ENCODE data around the gene NKTR.
"Not testable (repeated sequence)": the region's sequence is repeated elsewhere in the genome, so short reads cannot be mapped to it uniquely, and the experiment has no call there.

Gene NKTR

DNA sequence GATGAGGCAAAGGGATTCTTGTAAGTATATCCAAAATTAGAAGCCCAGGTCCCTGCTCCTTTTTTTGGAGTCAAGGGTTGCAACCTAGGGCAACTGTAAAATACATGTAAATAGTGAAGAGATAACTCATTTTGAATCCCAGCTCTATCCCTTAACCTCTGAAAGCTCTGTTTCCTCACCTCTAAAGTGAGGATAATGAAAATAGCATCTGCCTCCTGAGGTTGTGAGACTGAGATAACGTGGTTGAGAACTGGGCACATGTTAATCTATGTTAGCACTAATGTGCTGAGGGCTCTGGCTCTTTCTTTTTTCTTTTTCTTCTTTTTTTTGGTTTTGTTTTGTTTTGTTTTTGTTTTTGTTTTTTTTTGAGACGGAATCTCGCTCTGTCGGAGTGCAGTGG lies 4.8 kb upstream of the NKTR start:
- no peak for DNase-seq (ENCODE audit: low spot score)

DNA sequence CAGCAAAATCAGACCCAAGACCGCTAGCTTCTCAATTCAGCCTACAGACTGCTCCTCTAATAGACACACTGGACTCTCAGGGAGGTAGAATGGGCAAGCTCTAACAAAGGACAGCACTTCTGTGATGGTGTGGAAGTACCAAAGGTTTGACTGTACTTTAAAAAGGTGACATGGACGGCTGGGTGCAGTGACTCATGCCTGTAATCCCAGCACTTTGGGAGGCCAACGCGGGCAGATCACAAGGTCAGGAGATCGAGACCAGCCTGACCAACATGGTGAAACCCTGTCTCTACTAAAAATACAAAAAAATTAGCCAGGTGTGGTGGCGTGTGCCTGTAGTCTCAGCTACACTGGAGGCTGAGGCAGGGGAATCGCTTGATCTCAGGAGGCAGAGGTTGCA lies 3.4 kb upstream of the NKTR start:
- not testable (repeated sequence) for DNase-seq (ENCODE audit: low spot score)

DNA sequence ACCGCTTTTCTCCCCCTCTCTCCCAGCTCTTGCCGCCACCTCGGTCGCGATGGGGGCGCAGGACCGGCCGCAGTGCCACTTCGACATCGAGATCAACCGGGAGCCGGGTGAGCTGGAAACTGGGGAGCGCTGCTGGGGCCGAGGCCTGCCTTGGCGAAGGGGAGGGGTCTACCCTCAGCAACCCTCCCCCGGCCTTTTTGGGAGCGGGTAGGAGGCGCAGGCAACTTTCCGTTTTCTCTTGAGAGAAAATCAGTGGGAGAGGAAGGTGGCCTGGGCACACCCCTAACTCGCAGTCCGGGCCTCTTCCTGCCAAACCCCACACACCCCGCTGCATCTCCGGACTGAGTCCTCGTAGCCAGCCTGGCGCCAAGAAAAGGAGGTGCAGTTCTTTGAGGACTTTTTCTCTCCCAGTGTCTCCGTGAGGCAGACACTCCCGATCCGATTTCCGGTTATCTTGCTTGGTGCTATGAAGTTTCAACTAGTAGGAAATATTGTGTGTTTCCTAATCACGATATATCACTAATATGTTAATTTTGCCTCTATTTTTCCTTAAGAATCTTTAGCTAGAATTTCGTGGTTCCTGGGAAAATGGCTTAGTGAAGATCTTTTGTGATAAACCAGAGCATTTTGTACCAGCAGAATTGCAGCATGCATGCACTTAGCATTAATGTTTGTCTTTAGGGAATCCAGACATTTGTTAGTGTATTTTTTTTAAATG lies 631 bp downstream of the NKTR start:
- DNase-seq (ENCODE audit: low spot score) = no peak

DNA sequence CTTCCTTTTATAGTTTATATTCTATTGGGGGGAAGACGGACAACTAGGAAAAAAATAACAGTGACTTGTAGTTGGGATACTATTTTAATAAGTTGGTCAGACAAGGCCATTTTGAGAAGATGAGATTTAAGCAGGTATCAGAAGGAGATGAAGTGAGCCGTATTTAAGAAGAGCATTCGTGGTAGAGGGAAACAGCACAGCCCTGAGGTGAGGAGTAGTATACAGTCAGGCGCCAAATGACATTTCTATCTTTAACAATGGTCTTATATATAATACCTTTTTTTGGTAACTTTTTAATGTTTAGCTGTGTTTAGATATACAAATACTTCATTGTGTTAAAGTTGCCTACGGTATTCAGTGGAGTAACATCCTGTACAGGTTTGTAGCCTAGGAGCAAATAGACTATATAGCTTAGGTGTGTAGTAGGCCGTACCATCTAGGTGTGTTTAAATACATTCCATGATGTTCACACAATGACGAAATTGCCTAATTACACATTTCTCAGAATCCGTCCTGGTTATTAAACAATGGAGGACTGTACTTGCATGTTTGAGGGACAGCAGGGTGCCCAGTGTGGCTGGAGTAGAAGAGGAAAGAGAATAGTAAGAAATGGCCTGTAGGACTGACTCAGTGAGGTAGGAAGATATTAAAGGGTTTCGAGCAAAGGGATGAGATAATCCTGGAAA lies 1.6 kb downstream of the NKTR start:
- no peak for DNase-seq (ENCODE audit: low spot score)

DNA sequence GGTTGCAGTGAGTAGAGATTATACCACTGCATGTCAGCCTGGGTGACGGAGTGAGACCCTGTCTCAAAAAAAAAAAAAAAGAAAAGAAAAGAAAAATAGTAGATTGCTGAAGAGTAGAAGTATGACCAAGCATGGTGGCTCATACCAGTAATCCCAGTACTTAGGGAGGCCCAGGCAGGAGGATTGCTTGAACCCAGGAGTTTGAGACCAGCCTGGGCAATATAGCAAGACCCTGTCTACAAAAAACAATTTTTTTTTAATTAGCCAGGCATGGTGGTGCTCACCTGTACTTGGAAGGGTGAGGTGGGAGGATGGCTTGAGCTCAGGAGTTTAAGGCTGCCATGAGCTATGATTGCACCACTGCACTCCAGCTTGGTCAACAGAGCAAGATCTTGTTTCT lies 2.5 kb downstream of the NKTR start:
- no peak for DNase-seq (ENCODE audit: low spot score)

DNA sequence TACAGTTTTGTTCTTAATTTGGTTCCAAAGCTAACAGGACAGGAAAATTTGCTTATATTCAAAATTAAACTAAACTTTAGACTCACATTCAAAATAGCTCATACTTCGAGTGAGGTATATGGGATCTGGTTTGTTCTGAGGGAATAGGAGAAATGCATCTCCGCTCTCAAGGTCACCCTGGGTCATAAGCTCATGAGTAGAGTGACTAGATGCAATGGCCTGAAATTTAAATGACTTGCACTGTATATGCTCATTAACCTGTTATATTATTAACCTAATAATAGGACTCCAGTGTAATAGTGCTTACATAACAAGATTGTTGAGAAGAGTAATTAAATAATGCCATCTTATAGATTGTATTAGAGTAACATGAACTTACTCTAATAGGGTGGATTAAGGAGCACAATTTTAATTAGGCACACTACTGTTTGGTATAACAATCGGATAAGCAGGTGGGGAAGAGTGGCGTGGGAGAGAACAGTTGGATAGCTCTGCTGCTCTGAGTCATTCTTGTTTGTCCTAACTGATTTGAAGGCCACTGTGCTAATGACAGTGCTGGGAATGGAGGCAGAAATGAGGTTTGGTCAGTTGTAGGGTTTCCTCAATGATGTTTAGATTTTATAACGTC lies 5.2 kb downstream of the NKTR start:
- DNase-seq (ENCODE audit: low spot score) = no peak

DNA sequence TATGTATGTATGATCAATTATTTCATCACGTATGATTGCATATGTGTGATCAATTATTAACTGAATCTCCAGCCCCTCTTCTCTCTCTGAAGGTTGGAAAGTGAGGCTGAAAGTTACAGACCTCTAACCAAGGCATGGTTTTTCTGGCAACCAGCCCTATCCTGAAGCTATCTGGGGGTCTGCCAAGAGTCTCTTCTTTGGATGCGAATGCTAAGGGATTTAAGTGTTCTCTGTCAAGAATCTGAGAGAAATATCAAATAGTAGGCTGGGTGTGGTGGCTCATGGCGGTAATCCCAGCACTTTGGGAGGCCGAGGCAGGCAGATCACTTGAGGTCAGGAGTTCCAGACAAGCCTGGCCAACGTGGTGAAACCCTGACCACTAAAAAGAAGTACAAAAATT lies 8.1 kb downstream of the NKTR start:
- no peak for DNase-seq (ENCODE audit: low spot score)

- no peak for DNase-seq (ENCODE audit: low spot score)
These were observed 10.5 kb downstream of the NKTR start for GRCh38 chr3:42610976-42611375.

- no peak for DNase-seq (ENCODE audit: low spot score)
These were observed 11.7 kb downstream of the NKTR start for GRCh38 chr3:42612217-42612616.

- no peak for DNase-seq (ENCODE audit: low spot score)
These were observed 12.4 kb downstream of the NKTR start for GRCh38 chr3:42612928-42613327.

- DNase-seq (ENCODE audit: low spot score) = no peak
These were observed 13.0 kb downstream of the NKTR start for GRCh38 chr3:42613462-42613861.

- no peak for DNase-seq (ENCODE audit: low spot score)
These were observed 31.1 kb downstream of the NKTR start for GRCh38 chr3:42631620-42632019.

- DNase-seq (ENCODE audit: low spot score) = no peak
These were observed 31.7 kb downstream of the NKTR start for GRCh38 chr3:42632146-42632545.

DNA sequence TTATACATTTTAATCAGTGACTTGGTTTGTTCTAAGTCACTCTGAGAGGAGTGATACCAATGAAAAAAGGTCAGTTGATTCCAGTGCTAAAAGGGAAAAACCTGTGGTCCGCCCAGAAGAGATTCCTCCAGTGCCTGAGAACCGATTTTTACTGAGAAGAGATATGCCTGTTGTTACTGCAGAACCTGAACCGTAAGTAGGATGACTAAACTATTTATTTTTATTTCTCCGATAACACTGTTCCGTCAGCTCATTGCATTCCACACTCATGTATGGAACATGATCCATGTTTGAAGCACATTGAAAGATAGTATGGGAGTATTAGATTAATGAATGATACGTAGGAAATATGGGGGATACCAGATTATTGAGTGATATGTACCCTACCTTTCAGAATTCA lies 33.1 kb downstream of the NKTR start:
- no peak for DNase-seq (ENCODE audit: low spot score)

DNA sequence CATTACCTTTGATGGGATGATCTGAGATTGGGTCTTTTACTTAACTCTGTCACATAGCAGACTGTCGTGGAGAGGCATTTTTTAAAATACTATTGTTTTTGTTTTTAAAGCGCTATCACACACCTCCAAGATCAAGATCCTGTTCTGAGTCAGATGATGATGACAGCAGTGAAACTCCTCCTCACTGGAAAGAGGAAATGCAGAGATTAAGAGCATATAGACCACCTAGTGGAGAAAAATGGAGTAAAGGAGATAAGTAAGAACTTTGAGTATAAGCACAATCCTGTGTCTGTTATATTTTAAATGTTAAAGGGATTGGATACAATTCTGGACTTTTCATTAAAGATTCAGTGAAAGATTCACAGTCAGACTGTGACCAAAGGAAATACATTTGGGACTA lies 34.6 kb downstream of the NKTR start:
- no peak for DNase-seq (ENCODE audit: low spot score)

DNA sequence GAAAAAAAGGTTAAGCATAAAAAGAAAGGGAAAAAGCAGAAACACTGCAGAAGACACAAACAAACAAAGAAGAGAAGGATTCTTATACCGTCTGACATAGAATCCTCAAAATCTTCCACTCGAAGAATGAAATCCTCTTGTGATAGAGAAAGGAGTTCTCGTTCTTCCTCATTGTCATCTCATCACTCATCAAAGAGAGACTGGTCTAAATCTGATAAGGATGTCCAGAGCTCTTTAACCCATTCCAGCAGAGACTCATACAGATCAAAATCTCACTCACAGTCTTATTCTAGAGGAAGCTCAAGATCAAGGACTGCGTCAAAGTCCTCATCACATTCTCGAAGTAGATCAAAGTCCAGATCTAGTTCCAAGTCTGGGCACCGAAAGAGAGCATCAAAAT lies 36.5 kb downstream of the NKTR start:
- no peak for DNase-seq (ENCODE audit: low spot score)

DNA sequence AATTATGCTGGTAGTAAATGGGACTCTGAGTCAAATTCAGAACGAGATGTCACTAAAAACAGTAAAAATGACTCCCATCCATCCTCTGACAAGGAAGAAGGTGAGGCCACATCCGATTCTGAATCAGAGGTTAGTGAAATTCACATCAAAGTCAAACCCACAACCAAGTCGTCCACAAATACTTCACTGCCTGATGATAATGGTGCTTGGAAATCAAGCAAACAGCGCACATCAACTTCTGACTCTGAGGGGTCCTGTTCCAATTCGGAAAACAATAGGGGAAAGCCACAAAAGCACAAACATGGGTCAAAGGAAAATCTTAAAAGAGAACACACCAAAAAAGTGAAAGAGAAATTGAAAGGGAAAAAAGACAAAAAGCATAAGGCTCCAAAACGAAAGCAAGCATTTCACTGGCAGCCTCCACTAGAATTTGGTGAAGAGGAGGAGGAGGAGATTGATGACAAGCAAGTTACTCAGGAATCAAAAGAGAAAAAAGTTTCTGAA lies 37.9 kb downstream of the NKTR start:
- no peak for DNase-seq (ENCODE audit: low spot score)

- DNase-seq (ENCODE audit: low spot score) = no peak
These were observed 38.7 kb downstream of the NKTR start for GRCh38 chr3:42639192-42639591.

GRCh38 chr3:42640129-42640528 lies 39.6 kb downstream of the NKTR start:
- no peak for DNase-seq (ENCODE audit: low spot score)

GRCh38 chr3:42640771-42641370 lies 40.4 kb downstream of the NKTR start:
- DNase-seq (ENCODE audit: low spot score) = no peak

- no peak for DNase-seq (ENCODE audit: low spot score)
These were observed 47.5 kb downstream of the NKTR start for GRCh38 chr3:42647821-42648459.

DNA sequence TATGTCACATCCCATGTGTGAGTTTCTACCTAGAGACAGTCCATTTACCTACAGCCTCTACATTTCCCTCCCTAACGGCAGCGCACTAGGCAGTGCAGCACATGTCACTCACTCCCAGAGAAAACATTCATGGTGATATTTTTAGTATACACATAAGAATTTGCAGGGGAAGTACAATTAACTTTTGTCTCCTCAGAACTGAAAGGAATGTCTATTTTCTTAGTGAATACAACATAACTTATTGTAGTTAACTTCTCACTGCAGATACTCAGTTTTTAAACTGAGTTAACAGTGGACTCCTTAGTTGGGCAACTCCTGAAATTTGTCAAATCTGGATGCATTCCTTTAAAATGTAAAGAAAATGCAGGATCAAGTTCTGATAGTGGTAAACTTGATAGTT lies 48.5 kb downstream of the NKTR start:
- no peak for DNase-seq (ENCODE audit: low spot score)
